ENCODE data around the gene CFAP119. TPM values are rescaled to one million over a fixed set of nuclear protein-coding genes. Genes with fewer than 3 reads are reported as not detected.
A peak's percentile ranks its signal among the peaks of the same experiment; 100 is the strongest.

The CFAP119 gene
- total RNA-seq, 2 experiments from 2014 or later, result 2.2 to 3.0 TPM

DNA sequence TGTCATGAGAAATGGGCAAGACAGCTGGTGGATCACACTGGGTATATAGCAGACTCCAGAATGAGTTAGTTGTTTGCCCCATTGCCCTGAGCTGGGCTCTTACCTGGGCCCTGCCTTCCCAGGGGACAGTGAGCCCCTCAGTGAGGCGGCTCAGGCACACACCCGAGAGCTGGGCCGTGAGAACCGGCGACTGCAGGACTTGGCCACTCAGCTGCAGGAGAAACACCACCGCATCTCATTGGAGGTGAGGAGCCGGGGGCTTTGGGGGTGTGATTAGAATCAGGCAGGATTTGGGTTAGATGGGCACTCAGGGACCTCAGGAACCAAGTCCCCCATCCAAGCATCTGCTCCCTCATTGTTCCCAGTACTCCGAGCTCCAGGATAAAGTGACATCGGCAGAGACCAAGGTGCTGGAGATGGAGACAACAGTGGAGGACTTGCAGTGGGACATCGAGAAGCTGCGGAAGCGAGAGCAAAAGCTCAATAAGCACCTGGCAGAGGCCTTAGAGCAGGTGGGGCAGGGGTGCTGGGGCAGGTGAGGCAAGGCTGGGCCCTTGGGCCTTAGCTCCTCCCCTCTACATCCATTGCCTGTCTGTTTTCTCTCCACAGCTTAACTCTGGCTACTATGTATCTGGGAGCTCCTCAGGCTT is 3.1 kb upstream of the CFAP119 start:
- POLR2A ChIA-PET, result no interaction called here
- Mint-ChIP-seq H3K27me3 (no peaks in the 10 kb centered on the region), H3K4me3 (no peak overlapping the region), H3K36me3 (ENCODE audit: low read depth) (peaks cover 47% of the 10 kb centered on the region), H3K9me3 (no peaks in the 10 kb centered on the region), H3K4me1 (peaks cover 32% of the 10 kb centered on the region), H3K27ac (no peak overlapping the region)
- no peak for DNase-seq
- CTCF ChIA-PET, result interaction anchor here (0.6 to 1.3 kb wide), 3 partner anchors 15 to 287 kb away, joined by 3 to 5 read pairs (median 3); no protein-coding TSS in a partner anchor

DNA sequence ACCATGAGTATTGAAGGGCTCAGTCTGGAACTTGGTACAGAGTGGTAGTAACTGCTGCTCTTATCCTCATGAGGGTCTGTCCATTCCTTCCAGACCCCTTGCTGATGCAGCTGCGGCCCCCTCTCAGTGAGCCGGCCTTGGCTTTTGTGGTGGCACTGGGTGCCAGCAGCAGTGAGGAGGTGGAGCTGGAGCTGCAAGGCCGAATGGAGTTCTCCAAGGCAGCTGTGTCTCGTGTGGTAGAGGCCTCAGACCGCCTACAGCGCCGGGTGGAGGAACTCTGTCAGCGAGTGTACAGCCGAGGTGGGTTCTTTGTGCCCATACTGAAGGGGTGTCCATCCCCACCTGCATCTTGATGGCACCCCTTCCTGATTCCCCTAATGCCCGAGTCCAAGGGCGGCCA is 2.2 kb upstream of the CFAP119 start:
- peaks cover 40% of the 10 kb centered on the region for H3K36me3 Mint-ChIP-seq (ENCODE audit: low read depth)
- H3K9me3 Mint-ChIP-seq, result no peaks in the 10 kb centered on the region
- ChIA-PET POLR2A (no interaction called here), CTCF (interaction anchor here (1.3 kb wide), 1 partner anchor 39 kb away, joined by 3 read pairs; no protein-coding TSS in a partner anchor)
- peaks cover 32% of the 10 kb centered on the region for H3K4me1 Mint-ChIP-seq
- DNase-seq, result no peak
- no peak overlapping the region for H3K27ac Mint-ChIP-seq
- no peaks in the 10 kb centered on the region for H3K27me3 Mint-ChIP-seq
- H3K4me3 Mint-ChIP-seq, result peak overlapping the region; percentile 45

DNA sequence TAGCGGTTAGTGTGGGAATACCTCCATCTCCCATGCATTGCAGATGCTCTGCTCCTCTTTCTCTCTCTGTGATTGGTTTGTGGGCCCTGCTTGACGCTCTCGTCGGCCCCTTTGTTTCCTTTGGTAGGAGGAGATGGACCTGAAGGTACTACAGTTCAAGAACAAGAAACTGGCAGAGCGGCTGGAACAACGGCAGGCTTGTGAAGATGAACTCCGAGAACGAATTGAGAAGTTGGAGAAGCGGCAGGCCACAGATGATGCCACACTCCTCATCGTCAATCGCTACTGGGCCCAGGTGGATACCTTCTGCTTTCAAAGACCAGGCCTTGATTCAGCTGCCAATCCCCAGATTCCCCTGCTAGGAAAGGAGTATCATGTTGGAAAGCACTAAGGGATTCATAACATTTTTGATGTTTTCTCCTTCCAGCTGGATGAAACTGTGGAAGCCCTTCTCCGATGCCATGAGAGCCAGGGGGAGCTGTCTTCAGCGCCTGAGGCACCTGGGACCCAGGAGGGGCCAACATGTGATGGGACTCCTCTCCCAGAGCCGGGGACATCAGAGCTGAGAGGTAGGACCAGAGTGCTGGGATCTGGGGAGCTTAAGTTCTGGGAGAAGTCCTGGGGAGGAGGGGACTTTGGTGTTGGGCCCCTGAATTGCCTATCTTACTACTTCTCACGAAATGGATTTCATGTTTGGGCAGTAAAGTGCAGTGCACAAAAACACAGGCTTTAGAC is 1.3 kb upstream of the CFAP119 start:
- no peak for DNase-seq
- ChIA-PET POLR2A (no interaction called here), CTCF (interaction anchor here (0.7 to 1.4 kb wide), 3 partner anchors 14 to 38 kb away, joined by 3 read pairs; partner anchors contain the start of gene PHKG2)
- Mint-ChIP-seq H3K36me3 (ENCODE audit: low read depth) (peaks cover 34% of the 10 kb centered on the region), H3K4me3 (peak overlapping the region; percentile 98), H3K9me3 (no peaks in the 10 kb centered on the region), H3K27me3 (no peaks in the 10 kb centered on the region), H3K27ac (peak overlapping the region; percentile 93), H3K4me1 (peaks cover 32% of the 10 kb centered on the region)

DNA sequence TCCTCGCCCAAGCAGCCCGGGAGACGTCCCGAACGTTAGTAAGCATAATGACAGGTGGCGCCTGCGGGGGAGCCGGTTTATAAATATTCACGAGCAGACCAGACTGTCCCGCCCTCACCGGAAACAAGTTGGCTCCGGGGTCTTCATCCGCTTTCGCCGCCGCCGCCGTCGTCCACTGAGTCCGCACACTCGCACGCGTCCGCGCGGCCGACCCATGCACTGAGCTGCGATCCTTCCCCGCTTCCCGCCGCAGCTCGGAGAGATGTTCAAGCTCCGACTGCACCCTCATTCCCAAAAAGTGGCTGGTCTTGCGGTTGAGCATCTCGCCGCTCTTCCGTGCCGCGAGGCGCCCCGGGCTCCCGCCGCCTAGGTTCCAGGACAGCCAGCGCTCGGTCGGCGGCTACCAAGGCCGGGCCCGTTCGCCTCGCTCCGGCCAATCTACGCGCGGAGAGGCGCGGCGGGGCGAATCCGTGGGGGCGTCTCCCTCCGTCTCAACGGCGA is 385 bp downstream of the CFAP119 start:
- Mint-ChIP-seq H3K4me3 (peak overlapping the region; percentile 98), H3K27ac (peak overlapping the region; percentile 93), H3K4me1 (peaks cover 32% of the 10 kb centered on the region), H3K9me3 (no peaks in the 10 kb centered on the region), H3K36me3 (ENCODE audit: low read depth) (peaks cover 23% of the 10 kb centered on the region), H3K27me3 (no peaks in the 10 kb centered on the region)
- POLR2A ChIA-PET, result no interaction called here
- CTCF ChIA-PET, result no interaction called here
- DNase-seq, result peak; percentile 39

DNA sequence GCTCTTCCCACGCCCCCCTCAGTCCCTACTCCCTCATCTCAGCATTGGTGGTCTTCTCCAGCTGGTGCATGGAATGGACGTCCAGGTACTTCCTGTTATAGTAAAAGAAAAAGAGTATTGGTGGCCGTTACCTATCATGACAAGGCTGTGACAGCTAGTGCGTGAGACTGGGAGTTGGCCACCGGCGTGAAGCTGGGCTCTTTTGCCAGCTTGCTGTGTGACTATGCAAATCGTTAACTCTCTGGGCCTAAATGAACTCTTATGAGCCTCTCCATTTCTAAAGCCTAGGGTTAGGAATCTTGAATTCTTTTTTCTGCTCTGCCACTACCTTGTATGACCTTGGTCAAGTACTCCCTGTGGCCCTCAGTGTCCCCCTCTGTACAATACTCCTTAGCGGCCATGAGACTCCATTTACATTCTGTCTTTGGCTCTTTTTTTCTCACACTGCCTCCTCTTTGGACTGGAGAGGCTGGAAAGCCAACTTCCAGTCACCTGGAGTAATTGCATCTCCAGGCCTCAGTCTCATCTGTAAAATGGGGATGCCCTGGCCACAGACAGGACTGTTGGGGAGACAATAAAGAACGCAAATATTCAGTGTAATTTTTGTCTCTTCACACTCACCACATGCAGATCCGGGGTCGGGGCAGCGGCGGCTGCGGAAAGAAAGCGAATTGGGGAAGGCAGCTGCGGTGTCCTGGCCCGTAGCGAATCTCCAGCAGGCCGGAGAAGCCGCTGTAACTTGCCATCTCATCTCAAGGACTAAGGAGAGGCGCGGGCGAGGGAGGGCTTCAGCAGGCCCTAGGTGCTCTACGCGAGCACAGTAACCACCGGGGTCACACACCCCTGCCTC is 1.1 kb downstream of the CFAP119 start:
- H3K36me3 Mint-ChIP-seq (ENCODE audit: low read depth), result peaks cover 18% of the 10 kb centered on the region
- no peak for DNase-seq
- H3K27me3 Mint-ChIP-seq, result no peaks in the 10 kb centered on the region
- ChIA-PET POLR2A (interaction anchor here (0.5 kb wide), 1 partner anchor 245 kb away, joined by 3 read pairs; no protein-coding TSS in a partner anchor), CTCF (interaction anchor here (0.6 to 2.9 kb wide), 8 partner anchors 9 to 381 kb away, joined by 3 to 11 read pairs (median 5); partner anchors contain the start of gene PHKG2)
- H3K27ac Mint-ChIP-seq, result peak overlapping the region; percentile 20
- H3K9me3 Mint-ChIP-seq, result no peaks in the 10 kb centered on the region
- H3K4me3 Mint-ChIP-seq, result peak overlapping the region; percentile 98
- H3K4me1 Mint-ChIP-seq, result peaks cover 32% of the 10 kb centered on the region

DNA sequence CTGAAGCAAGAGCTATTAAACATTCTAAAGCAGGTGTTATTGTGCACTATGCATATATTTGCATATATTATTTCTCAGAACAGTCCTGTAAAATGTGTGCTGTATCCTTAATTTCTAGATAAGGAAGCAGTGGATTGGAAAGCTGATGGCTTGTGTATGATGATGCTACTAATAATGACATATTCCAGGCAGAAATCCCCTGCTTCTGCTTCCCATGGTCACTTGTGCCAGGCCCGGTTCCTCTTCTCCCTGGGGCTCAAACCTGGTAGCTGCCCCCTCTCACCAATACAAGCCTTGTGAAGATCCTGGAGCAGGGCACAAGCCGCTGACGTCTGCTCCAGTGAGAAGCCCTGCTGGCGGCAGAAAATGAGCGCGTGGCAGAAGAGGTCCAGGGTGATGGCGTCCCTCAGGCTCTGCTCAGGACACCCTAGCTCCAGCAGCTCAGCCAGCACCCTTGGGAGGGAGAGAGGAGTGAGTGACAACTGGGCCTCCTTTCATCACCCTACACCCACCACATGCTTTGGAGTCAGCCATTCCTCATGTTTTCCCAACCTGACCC is 1.8 kb downstream of the CFAP119 start:
- H3K36me3 Mint-ChIP-seq (ENCODE audit: low read depth), result peaks cover 14% of the 10 kb centered on the region

DNA sequence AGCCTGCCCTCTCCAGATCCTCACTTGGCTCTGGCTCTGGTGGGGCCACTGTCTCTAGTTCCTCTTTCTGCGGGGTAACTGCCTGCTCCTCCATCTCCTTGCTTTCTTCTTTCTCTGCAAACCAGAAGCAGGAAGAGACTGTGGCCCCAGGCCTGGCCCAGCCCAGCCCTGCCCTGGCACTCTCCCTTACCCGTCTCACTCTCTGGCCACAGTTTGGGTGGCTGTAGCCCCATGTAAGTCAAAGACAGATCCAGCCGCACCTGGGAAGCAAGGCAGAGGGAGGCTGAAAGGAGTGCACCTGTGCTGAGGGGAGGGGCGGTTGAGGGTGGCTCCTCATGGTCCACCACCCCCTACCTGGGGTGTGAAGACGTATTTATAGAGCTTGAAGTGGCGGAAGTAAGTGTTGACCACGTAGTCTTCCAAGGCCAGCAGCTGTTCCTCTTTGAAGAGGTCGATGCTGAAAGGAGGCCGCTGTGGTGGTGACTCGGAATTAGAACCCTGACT is 2.8 kb downstream of the CFAP119 start:
- H3K4me1 Mint-ChIP-seq, result peaks cover 32% of the 10 kb centered on the region
- peaks cover 13% of the 10 kb centered on the region for H3K36me3 Mint-ChIP-seq (ENCODE audit: low read depth)
- no peaks in the 10 kb centered on the region for H3K27me3 Mint-ChIP-seq
- H3K4me3 Mint-ChIP-seq, result no peak overlapping the region
- H3K9me3 Mint-ChIP-seq, result no peaks in the 10 kb centered on the region
- DNase-seq, result no peak
- POLR2A ChIA-PET, result no interaction called here
- CTCF ChIA-PET, result interaction anchor here (0.8 to 2.9 kb wide), 3 partner anchors 11 to 65 kb away, joined by 3 to 11 read pairs (median 5); partner anchors contain the start of gene PHKG2
- no peak overlapping the region for H3K27ac Mint-ChIP-seq

More for the DNA sequence above, 1.8 kb downstream of the CFAP119 start:
- H3K4me3 Mint-ChIP-seq, result peak overlapping the region; percentile 98
- H3K4me1 Mint-ChIP-seq, result peaks cover 32% of the 10 kb centered on the region
- CTCF ChIA-PET, result interaction anchor here (0.6 to 2.9 kb wide), 10 partner anchors 9 to 382 kb away, joined by 3 to 11 read pairs (median 4); partner anchors contain the start of gene PHKG2
- POLR2A ChIA-PET, result interaction anchor here (0.5 kb wide), 1 partner anchor 245 kb away, joined by 3 read pairs; no protein-coding TSS in a partner anchor
- H3K27ac Mint-ChIP-seq, result no peak overlapping the region
- H3K9me3 Mint-ChIP-seq, result no peaks in the 10 kb centered on the region
- no peaks in the 10 kb centered on the region for H3K27me3 Mint-ChIP-seq
- DNase-seq, result no peak

DNA sequence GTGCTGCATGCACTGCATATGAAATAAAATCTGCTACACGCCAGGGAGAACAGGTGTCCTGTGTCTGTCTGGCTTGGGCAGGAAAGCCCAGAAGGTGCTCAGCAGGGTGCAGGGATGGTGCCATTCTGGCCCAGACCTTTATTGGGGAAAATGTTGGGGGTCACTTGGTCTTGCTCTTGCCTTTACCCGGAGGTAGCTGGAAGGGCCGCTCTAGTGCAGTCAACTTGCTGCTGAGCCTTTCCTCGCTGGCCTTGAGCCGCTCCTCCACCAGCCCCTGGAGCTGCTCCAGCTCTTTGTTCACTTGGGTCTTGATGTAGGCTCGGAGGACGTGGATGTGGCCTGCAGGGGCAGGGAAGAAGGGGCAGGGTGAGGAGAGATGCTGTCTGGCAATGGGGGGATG is 4.5 kb downstream of the CFAP119 start:
- DNase-seq, result no peak
- CTCF ChIA-PET, result no interaction called here
- POLR2A ChIA-PET, result no interaction called here
- H3K27ac Mint-ChIP-seq, result no peak overlapping the region
- H3K4me1 Mint-ChIP-seq, result peaks cover 17% of the 10 kb centered on the region
- H3K27me3 Mint-ChIP-seq, result no peaks in the 10 kb centered on the region
- H3K4me3 Mint-ChIP-seq, result no peak overlapping the region
- H3K36me3 Mint-ChIP-seq (ENCODE audit: low read depth), result peaks cover 4% of the 10 kb centered on the region
- no peaks in the 10 kb centered on the region for H3K9me3 Mint-ChIP-seq

DNA sequence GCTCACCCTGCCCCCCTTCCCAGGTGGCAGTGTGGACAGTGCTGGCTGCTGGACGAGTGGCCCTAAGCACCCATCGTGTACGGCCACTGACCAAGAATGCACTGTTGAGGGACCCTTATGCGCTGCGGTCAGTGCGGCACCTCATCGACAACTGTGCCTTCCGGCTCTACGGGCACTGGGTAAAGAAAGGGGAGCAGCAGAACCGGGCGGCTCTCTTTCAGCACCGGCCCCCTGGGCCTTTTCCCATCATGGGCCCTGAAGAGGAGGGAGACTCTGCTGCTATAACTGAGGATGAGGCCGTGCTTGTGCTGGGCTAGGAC is 5.1 kb downstream of the CFAP119 start:
- no peak overlapping the region for H3K27ac Mint-ChIP-seq

DNA sequence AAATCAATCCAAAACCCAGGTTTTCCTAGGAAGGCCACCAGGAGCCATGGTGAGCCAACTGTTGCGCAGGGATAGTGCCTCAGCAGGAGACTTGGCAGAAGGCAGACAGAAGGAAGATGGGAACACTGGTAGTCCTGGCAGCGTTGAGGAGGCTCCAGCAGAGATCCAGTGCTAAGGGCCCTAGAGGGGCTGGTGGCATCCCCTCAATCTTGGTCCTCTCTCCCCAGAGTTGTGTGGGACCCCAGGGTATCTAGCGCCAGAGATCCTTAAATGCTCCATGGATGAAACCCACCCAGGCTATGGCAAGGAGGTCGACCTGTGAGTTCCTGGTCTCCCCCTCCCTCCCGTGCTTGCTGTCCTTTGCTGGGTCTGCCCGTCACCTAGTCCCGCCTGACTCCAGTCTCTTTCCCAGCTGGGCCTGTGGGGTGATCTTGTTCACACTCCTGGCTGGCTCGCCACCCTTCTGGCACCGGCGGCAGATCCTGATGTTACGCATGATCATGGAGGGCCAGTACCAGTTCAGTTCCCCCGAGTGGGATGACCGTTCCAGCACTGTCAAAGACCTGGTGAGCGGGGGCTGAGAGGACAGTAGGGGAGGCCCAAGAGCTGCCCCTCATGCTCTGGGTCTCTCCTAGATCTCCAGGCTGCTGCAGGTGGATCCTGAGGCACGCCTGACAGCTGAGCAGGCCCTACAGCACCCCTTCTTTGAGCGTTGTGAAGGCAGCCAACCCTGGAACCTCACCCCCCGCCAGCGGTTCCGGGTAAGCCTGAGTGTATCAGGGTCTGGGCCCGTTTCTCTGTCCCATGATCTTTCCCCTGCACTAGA is 5.7 kb downstream of the CFAP119 start:
- no peak overlapping the region for H3K4me3 Mint-ChIP-seq
- H3K27ac Mint-ChIP-seq, result no peak overlapping the region
- peaks cover 11% of the 10 kb centered on the region for H3K4me1 Mint-ChIP-seq
- CTCF ChIA-PET, result interaction anchor here (0.5 kb wide), 1 partner anchor 39 kb away, joined by 3 read pairs; no protein-coding TSS in a partner anchor
- no peak for DNase-seq
- POLR2A ChIA-PET, result no interaction called here
- H3K36me3 Mint-ChIP-seq (ENCODE audit: low read depth), result peaks cover 10% of the 10 kb centered on the region
- H3K9me3 Mint-ChIP-seq, result no peaks in the 10 kb centered on the region
- no peaks in the 10 kb centered on the region for H3K27me3 Mint-ChIP-seq

More for the DNA sequence above, 5.1 kb downstream of the CFAP119 start:
- CTCF ChIA-PET, result no interaction called here
- H3K4me1 Mint-ChIP-seq, result peaks cover 13% of the 10 kb centered on the region
- no peak overlapping the region for H3K4me3 Mint-ChIP-seq
- no peak for DNase-seq
- H3K27me3 Mint-ChIP-seq, result no peaks in the 10 kb centered on the region
- H3K36me3 Mint-ChIP-seq (ENCODE audit: low read depth), result peaks cover 4% of the 10 kb centered on the region
- no peaks in the 10 kb centered on the region for H3K9me3 Mint-ChIP-seq
- POLR2A ChIA-PET, result no interaction called here

DNA sequence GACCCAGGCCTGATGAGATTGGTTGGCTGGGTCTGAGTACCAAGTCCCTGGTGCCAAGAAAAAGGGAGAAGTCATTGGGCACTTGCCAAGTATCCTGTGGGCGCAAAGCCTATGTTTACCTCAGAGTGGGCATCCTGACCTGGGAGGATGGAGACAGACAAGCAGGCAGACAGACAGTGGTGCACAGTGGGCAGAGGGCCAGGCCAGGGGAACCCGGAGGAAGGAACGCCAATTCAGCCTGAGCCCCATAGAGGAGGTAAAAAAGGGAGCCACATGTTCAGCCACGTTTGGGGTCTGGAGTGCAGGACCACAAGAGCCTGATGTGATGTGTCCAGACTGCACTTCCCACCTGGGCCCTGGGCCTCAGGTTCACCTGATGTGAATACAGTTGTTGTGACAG is 8.3 kb downstream of the CFAP119 start:
- ChIA-PET POLR2A (no interaction called here), CTCF (interaction anchor here (0.6 to 1.4 kb wide), 3 partner anchors 16 to 253 kb away, joined by 3 read pairs; no protein-coding TSS in a partner anchor)
- Mint-ChIP-seq H3K27me3 (no peaks in the 10 kb centered on the region), H3K27ac (no peak overlapping the region), H3K4me3 (no peak overlapping the region), H3K9me3 (no peaks in the 10 kb centered on the region), H3K4me1 (peaks cover 16% of the 10 kb centered on the region), H3K36me3 (ENCODE audit: low read depth) (peaks cover 14% of the 10 kb centered on the region)
- DNase-seq, result no peak

Data from activated CD4-positive, alpha-beta T cell treated with anti-CD3 and anti-CD28 coated beads, Interleukin-2, amount 10 ng/mL, durations not matched to agents 7 days and 5 days (primary cell).